Prostate gland (tissue), 2 donors: Measurements from ENCODE around the gene NISCH. TPM values are rescaled to one million over a fixed set of nuclear protein-coding genes. Genes with fewer than 3 reads are reported as not detected.

ENCODE experiments used
- DNase-seq: peaks from one replicate; pipeline ENCODE4 v3.0.0-alpha.2; 2019; ENCODE audit warnings: low spot score
- H3K27ac ChIP-seq, 2 donors: fragments of 200-600 bp; sonication (generic); 2 replicates each; pipeline ENCODE4 v1.5.1; 2017 to 2019
- H3K27me3 ChIP-seq: fragments of 200-600 bp; sonication (generic); replicated peaks from 2 replicates; pipeline ENCODE4 v1.5.1; 2019; ENCODE audit not compliant: insufficient read depth
- H3K36me3 ChIP-seq, 2 donors: fragments of 200-600 bp; sonication (generic); 1 replicate in 1 of 2; 2 replicates in 1 of 2; pipeline versions ENCODE4 v1.5.1 to v1.8.1; 2017 to 2019
- H3K4me1 ChIP-seq: fragments of 200-600 bp; sonication (generic); replicated peaks from 2 replicates; pipeline ENCODE4 v1.5.1; 2019
- H3K4me3 ChIP-seq, 2 donors: fragments of 200-600 bp; sonication (generic); 2 replicates each; pipeline ENCODE4 v1.5.1; 2017 to 2019
- H3K9me3 ChIP-seq: fragments of 200-600 bp; sonication (generic); 2 replicates; pipeline ENCODE4 v1.5.1; 2017
- POLR2A ChIP-seq: fragments of 450-650 bp; IDR thresholded peaks from one replicate; pipeline ENCODE4 v1.6.1; 2016; ENCODE audit warnings: antibody characterized with exemption, mild to moderate bottlenecking
- POLR2AphosphoS5 ChIP-seq: sonication (generic); formaldehyde crosslinking; IDR thresholded peaks from one replicate; pipeline ENCODE4 v1.6.1; 2017; ENCODE audit warnings: antibody characterized with exemption
- WGBS: methylation state at CpG from one replicate; pipeline ENCODE4 v1.1.5; 2018; 5-methylcytosine and 5-hydroxymethylcytosine counted together
- intact Hi-C: fragments of 100-400 bp; cut with DNase I; formaldehyde crosslinking; loops from one replicate; pipeline ENCODE4 v1.14.2; 2022
- total RNA-seq, 2 donors: library from RNA; depleted of rRNA; stranded (reverse); fragments of >200 nt; gene quantifications; one replicate each; pipeline ENCODE4 v1.1.0, GENCODE V29; 2016
- TF ChIP-seq, protein P1 (sequence below), 4 experiments: fragments of 200-600 bp in 2 of 4; fragments of 450-650 bp in 2 of 4; sonication (generic) in 2 of 4; IDR thresholded peaks; 1 replicate in 3 of 4; 2 replicates in 1 of 4; pipeline ENCODE4 v1.5.1; 2016 to 2019; ENCODE audit warnings: antibody characterized with exemption in 4 of 4, mild to moderate bottlenecking in 2 of 4, moderate library complexity in 2 of 4

The NISCH gene
- total RNA-seq, 2 donors from 2014 or later, result 107 to 277 TPM

DNA sequence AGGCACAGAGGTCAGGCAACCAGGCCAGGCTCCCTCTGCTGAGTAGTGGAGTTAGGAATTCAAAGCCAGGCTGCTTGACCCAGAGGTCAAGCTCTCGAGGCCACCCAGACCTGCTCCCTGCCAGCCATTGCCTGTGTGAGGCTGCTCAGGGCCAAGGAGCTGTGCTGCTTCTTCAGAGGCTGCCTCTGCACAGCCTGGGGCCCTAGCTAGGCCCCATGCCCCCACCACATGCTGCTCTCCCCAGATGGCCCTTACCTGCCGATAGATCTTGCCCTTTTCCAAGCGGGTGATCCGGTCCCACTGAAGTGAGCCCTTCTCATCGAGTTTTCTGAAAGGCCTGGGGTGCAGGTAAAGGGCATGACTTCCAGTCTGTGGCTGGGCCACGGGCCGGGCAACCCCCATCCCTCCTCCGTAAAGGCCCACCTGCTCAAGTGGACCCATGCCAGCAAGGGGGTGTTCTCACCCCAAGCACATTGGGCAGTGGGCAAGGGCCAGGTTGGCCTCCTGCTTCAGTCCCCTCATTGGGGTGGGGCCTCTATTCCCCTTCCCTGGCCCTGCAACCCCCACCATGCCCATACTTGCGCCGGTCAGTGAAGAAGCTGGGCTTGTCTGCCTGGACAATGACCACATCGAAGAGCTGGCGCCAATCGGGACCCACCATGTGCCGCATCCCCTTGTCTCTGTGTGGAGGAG lies 71.8 kb downstream of the NISCH start:
- Histone ChIP-seq H3K27ac (peak overlapping the region in 1 of 2 donors; percentile 22), H3K36me3 (no peaks in the 10 kb centered on the region), H3K4me3 (no peak overlapping the region), H3K9me3 (no peaks in the 10 kb centered on the region), H3K4me1 (peaks cover 3% of the 10 kb centered on the region), H3K27me3 (no peaks in the 10 kb centered on the region)
- no peak for TF ChIP-seq POLR2AphosphoS5
- TF ChIP-seq POLR2A, result no peak
- TF ChIP-seq, protein P1, sequence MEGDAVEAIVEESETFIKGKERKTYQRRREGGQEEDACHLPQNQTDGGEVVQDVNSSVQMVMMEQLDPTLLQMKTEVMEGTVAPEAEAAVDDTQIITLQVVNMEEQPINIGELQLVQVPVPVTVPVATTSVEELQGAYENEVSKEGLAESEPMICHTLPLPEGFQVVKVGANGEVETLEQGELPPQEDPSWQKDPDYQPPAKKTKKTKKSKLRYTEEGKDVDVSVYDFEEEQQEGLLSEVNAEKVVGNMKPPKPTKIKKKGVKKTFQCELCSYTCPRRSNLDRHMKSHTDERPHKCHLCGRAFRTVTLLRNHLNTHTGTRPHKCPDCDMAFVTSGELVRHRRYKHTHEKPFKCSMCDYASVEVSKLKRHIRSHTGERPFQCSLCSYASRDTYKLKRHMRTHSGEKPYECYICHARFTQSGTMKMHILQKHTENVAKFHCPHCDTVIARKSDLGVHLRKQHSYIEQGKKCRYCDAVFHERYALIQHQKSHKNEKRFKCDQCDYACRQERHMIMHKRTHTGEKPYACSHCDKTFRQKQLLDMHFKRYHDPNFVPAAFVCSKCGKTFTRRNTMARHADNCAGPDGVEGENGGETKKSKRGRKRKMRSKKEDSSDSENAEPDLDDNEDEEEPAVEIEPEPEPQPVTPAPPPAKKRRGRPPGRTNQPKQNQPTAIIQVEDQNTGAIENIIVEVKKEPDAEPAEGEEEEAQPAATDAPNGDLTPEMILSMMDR (IDR thresholded peaks at IDR 0.05), result no peak
- 84% methylated on average over 14 of the region's 14 CpGs for WGBS
- DNase-seq, result no peak
- intact Hi-C loops, result no loop called here

DNA sequence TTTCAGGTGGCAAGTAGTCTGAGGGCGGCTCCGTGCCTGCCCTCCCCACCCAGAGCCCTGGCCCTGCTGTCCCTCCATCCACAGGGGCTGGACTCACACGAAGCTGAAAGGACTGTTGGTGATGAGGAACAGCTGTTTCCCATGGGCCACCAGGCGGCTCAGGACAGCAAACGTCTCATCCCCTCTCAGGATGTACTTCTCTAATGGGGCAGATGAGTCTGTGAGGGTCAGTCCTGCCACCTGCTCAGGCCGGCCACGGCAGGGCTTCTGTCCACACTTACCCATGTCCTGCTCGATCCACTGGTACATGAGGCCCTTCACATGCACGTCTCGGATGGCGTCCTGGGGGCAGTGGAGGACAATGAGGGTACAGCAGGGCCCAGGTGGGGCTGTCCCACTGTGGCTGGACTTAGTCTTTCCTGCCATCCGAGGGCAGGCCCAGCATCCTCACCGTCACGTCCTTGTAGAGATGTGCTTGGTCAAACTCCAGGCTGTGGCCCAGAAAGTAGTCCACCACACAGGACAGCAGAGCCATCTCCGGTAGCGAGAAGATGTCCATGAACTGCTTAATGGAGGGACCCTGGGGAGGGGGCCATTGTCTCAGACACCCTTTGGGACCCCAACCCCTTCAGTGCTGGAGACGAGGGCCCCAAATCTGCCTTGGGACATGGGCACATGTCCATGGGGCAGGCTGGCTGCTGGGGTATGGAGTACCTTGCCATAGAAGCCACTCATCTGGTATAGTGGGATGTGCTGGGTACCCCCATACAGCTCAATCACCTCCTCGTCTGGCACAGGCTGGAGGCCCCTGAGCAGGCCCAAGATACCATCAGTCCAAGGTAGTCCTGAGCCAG lies 72.6 kb downstream of the NISCH start:
- peaks cover 3% of the 10 kb centered on the region for H3K4me1 ChIP-seq
- H3K27me3 ChIP-seq, result no peaks in the 10 kb centered on the region
- DNase-seq, result no peak
- H3K36me3 ChIP-seq, result no peaks in the 10 kb centered on the region
- no peak for TF ChIP-seq POLR2AphosphoS5
- no peak for TF ChIP-seq POLR2A
- TF ChIP-seq, protein P1 (IDR thresholded peaks at IDR 0.05), result no peak
- no peak overlapping the region for H3K27ac ChIP-seq
- WGBS, result 70% methylated on average over 18 of the region's 18 CpGs
- no peaks in the 10 kb centered on the region for H3K9me3 ChIP-seq
- intact Hi-C loops, result no loop called here
- H3K4me3 ChIP-seq, result no peak overlapping the region

DNA sequence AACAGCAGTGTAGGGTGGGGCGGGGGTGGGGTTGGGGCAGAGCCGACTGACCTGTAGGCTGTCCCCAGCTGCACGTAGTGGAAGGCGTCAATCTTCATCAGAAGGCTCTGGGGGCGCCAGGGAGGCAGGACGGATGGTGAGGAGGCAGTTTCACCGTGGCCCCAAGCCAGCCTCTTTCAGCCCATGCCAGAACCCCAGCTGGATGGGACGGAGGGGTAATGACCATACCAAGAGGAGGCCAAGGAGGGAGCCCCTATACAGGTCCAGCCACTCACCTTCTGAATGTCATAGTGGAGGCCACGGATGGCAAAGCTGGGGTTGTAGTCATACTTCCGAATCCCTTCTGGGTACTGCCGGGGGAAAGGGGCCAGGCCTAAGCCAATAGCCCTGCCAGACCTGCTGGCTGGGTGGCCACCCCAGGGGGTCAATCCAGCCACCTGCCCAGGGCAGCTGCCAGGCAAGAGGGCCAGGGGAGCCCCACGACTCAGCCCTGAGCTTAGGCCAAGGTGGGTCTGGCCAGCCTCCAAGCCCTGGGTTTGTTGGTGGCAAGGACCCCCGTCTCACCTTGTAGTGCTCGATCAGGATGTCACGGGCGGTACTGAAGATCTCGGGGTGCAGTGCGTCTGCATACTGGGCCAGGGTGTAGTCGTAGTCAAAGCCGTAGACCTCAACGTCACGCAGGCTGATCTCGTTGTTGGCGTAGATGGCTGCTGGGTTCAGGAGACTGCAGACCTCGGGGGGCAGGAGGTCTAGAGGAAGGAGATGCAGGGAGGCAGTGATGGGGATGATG lies 73.4 kb downstream of the NISCH start:
- Histone ChIP-seq H3K4me3 (no peak overlapping the region), H3K4me1 (peaks cover 3% of the 10 kb centered on the region), H3K27ac (peak overlapping the region in 1 of 2 donors; percentile 73), H3K27me3 (no peaks in the 10 kb centered on the region), H3K9me3 (no peaks in the 10 kb centered on the region), H3K36me3 (no peaks in the 10 kb centered on the region)
- intact Hi-C loops, result no loop called here
- 88% methylated on average over 22 of the region's 25 CpGs for WGBS
- no peak for DNase-seq
- TF ChIP-seq POLR2AphosphoS5, result no peak
- TF ChIP-seq, protein P1 (IDR thresholded peaks at IDR 0.05), result no peak
- TF ChIP-seq POLR2A, result no peak

DNA sequence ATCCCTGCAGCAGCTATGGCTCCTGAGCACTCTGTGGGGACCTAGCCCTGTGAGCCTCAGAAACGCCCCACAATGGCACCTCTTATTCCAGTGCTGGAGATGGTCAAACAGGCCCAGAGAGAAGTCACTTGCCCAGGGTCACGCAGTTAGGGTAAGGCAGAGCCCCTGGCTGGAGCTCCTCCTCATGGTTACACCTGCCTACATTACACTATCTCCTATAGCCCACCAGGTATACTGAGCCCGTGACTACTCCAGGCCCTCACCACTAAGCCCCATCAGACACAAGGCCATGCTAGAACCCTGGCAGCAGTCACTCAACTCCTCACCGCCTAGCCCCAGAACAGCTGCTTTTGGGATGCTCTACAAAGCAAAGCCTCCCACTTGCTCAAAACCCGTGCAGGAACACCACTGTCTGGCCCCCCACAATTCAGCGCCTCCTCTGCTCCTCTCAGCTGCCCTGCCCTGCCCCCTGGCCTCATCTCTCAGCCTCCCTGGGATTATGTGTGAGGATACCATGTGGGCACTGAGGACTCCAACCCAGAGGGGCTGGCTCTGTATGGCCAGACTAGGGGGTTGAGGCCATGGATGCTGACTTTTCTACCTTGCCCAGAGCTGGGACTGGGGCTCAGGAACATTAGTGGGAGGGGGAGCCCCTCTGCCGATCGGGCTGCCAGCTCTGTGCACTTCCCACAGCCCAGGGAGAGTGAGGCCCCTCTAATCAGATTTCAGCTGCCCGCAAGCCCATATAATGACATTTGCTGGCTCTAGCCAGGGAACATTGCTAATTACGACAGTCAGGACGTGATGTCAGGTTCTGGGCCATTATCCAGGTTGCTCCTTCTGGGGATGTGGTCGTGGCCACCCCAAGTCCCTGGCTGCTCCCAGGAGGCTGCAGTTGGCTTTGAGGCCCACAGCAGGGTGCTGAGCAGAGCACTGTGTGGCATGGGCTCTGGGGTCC lies 74.3 kb downstream of the NISCH start:
- H3K9me3 ChIP-seq, result no peaks in the 10 kb centered on the region
- DNase-seq, result no peak
- no peaks in the 10 kb centered on the region for H3K27me3 ChIP-seq
- H3K4me3 ChIP-seq, result no peak overlapping the region
- peak; percentile 46 for TF ChIP-seq POLR2AphosphoS5
- TF ChIP-seq, protein P1 (IDR thresholded peaks at IDR 0.05), result no peak
- H3K4me1 ChIP-seq, result peaks cover 3% of the 10 kb centered on the region
- peak overlapping the region; percentile 73 to 74 for H3K27ac ChIP-seq
- WGBS, result 53% methylated on average over 12 of the region's 12 CpGs
- intact Hi-C loops, result loop anchor here (5.0 to 10.0 kb wide), 2 partner anchors 47 to 155 kb away; partner anchors contain the start of genes GNL3 and PBRM1
- H3K36me3 ChIP-seq, result no peaks in the 10 kb centered on the region
